Psoas muscle (tissue), 8 donors: ENCODE data around the gene ARL14. TPM values are rescaled to one million over a fixed set of nuclear protein-coding genes. Genes with fewer than 3 reads are reported as not detected.

Experiments used
- ATAC-seq, 4 donors: fragments of 200-7000 bp; cut with Tn5 transposase; one replicate each; pipeline ENCODE4 v1.9.1; 2020; ENCODE audit warnings: moderate library complexity in 3 of 4, mild to moderate bottlenecking in 2 of 4
- DNase-seq, 2 donors: peaks; one replicate each; pipeline ENCODE4 v3.0.0-alpha.2; 2020
- H3K27ac ChIP-seq: fragments of 200-600 bp; one replicate; pipeline ENCODE4 v1.8.0; 2022
- H3K27me3 ChIP-seq, 3 donors: fragments of 200-600 bp in 1 of 3; one replicate each; pipeline versions ENCODE4 v1.6.1 to v1.8.0; 2013 to 2022; ENCODE audit warnings: low read length in 2 of 3, mild to moderate bottlenecking in 2 of 3, moderate library complexity in 1 of 3; ENCODE audit not compliant: insufficient read depth in 3 of 3
- H3K36me3 ChIP-seq, 2 donors: fragments of 200-600 bp in 1 of 2; one replicate each; pipeline versions ENCODE4 v1.6.1 to v1.8.0; 2013 to 2022; ENCODE audit warnings: low read depth in 1 of 2, mild to moderate bottlenecking in 1 of 2, moderate library complexity in 1 of 2; ENCODE audit not compliant: insufficient read depth in 1 of 2
- H3K4me1 ChIP-seq: fragments of 200-600 bp; one replicate; pipeline ENCODE4 v1.8.0; 2022
- H3K4me3 ChIP-seq: fragments of 200-600 bp; one replicate; pipeline ENCODE4 v1.8.0; 2022; ENCODE audit warnings: mild to moderate bottlenecking
- H3K9me3 ChIP-seq: fragments of 200-600 bp; one replicate; pipeline ENCODE4 v1.8.0; 2022
- CTCF ChIP-seq: fragments of 200-600 bp; IDR thresholded peaks from one replicate; pipeline ENCODE4 v1.8.0; 2022; ENCODE audit warnings: antibody characterized with exemption
- WGBS, 3 donors: extraction: QIAGEN DNeasy Blood & Tissue Kit; methylation state at CpG; one replicate each; pipeline versions ENCODE4 v1.1.6 to v1.1.7; 2013; 5-methylcytosine and 5-hydroxymethylcytosine counted together
- intact Hi-C, 2 donors: fragments of 100-400 bp; cut with DNase I; formaldehyde crosslinking; loops; one replicate each; pipeline versions ENCODE4 v1.11.0 to v1.14.2; 2022
- polyA plus RNA-seq, 3 donors: library from polyadenylated mRNA; stranded (reverse); fragments of 200-250 nt; gene quantifications; one replicate each; pipeline ENCODE4 v1.2.3, GENCODE V29; 2013
- total RNA-seq, 4 donors: library from RNA; stranded (reverse); fragmentation: NEBNext Ultra II Directional in 2 of 4; extraction: Animal tissue kit (Norgen Biotek cat#: 25700) in 2 of 4; gene quantifications; one replicate each; pipeline versions ENCODE4 v1.2.1 to v1.2.4, GENCODE V29; 2021 to 2023
- donor health status: healthy with polysubstance abuse.
- donor health status: DM: no; HTN: no; CAD: no; lungs with moderate emphysema.
- donor health status: Bipolar disorder and iron deficiency.
- donor health status: healthy.
- donor health status: DM: yes; HTN: yes; CAD: no.
- donor health status: DM: no; HTN: no; CAD: no.
- donor health status: DM: no; HTN: no; CAD: no.
- donor health status: DM: yes; HTN: yes; CAD: no.

Gene ARL14
- total and polyA plus RNA-seq, 7 donors: 0.03 TPM; not detected in 6

GRCh38 chr3:160648701-160649100, 28.3 kb upstream of the ARL14 start:
- no peak for TF ChIP-seq CTCF
- no peak for ATAC-seq
- no peak overlapping the region for H3K4me3 ChIP-seq

GRCh38 chr3:160649596-160649995, 27.4 kb upstream of the ARL14 start:
- intact Hi-C loops: no loop called here
- Histone ChIP-seq H3K27ac (no peak overlapping the region), H3K4me3 (no peak overlapping the region), H3K27me3 (no peaks in the 10 kb centered on the region), H3K9me3 (no peaks in the 10 kb centered on the region), H3K36me3 (no peaks in the 10 kb centered on the region), H3K4me1 (no peaks in the 10 kb centered on the region)
- 93 to 94% (median 94%) methylated on average over 3 of the region's 3 CpGs for WGBS, 3 donors
- no peak for TF ChIP-seq CTCF
- ATAC-seq: no peak
- DNase-seq: no peak

More at GRCh38 chr3:160648701-160649100, 28.3 kb upstream of the ARL14 start:
- intact Hi-C loops: no loop called here
- DNase-seq: no peak
- Histone ChIP-seq H3K36me3 (no peaks in the 10 kb centered on the region), H3K4me1 (no peaks in the 10 kb centered on the region), H3K27ac (no peak overlapping the region), H3K9me3 (no peaks in the 10 kb centered on the region), H3K27me3 (no peaks in the 10 kb centered on the region)

- TF ChIP-seq CTCF: no peak
- intact Hi-C loops: no loop called here
- no peaks in the 10 kb centered on the region for H3K27me3 ChIP-seq
- ATAC-seq: no peak
- no peak for DNase-seq
- H3K9me3 ChIP-seq: no peaks in the 10 kb centered on the region
- H3K36me3 ChIP-seq: no peaks in the 10 kb centered on the region
- H3K27ac ChIP-seq: no peak overlapping the region
- H3K4me3 ChIP-seq: no peak overlapping the region
- H3K4me1 ChIP-seq: no peaks in the 10 kb centered on the region
These were observed 23.4 kb upstream of the ARL14 start for GRCh38 chr3:160653512-160653911.

GRCh38 chr3:160660902-160661301, 16.1 kb upstream of the ARL14 start:
- H3K36me3 ChIP-seq: no peaks in the 10 kb centered on the region

More at GRCh38 chr3:160660902-160661301, 16.1 kb upstream of the ARL14 start:
- Histone ChIP-seq H3K4me3 (no peak overlapping the region), H3K9me3 (no peaks in the 10 kb centered on the region), H3K4me1 (no peaks in the 10 kb centered on the region), H3K27ac (no peak overlapping the region), H3K27me3 (no peaks in the 10 kb centered on the region)
- ATAC-seq: no peak
- WGBS, 3 donors: 70 to 72% (median 72%) methylated on average over 5 of the region's 5 CpGs
- intact Hi-C loops: loop anchor here in 1 of 2 donors (10.0 kb wide), 1 partner anchor 46 kb away; no protein-coding TSS in a partner anchor
- DNase-seq: no peak
- no peak for TF ChIP-seq CTCF
